RPMI8226 (cell line): ENCODE measurements around the gene KLF5.
A peak's percentile ranks its signal among the peaks of the same experiment; 100 is the strongest.

ENCODE experiments used
- DNase-seq: peaks from one replicate; pipeline ENCODE4 v3.0.0-alpha.2; 2015

KLF5 gene

DNA sequence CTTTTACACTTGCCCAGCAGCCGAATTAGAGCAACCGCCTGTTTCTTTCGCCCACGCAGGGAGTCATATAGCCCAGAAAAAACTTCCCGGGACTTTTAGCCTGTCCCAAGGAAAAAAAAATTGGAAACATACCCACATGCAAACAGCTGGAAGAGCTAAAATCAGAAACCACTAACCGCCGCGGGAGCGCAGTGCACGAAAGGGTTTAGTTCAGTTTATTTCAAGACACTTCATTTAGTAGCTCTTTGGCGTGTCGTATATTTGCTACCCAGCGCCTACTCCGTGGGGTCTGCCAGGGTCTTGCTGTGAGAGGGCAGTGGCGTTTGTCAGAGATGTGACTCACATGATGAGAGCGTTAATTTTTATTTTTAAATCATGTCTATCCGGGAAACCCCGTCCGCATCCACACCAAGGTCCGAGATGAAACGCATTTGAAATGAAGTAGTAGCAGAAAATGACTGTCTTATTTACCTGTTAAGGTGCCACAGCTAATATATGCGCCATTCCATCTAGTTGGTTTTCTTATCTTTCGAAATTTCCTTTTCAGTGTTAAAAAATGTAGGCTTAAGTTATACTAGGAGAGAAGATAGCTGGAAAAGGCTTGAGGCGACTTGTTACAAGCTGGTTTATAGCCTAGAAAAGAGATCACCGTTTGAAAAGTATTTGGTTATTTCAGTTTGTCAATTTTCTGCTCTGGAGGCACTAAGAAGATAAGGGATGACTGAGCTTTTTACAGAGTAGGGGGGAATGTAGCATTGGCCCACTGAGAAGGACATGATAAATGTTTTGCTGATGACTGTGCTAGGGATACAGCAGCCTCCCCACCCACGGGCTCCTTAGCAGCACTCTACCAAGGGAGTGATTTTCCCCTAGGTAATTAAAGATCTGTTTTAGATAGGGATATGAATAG, 1.7 kb downstream of the KLF5 start:
- peak; percentile 3 for DNase-seq

DNA sequence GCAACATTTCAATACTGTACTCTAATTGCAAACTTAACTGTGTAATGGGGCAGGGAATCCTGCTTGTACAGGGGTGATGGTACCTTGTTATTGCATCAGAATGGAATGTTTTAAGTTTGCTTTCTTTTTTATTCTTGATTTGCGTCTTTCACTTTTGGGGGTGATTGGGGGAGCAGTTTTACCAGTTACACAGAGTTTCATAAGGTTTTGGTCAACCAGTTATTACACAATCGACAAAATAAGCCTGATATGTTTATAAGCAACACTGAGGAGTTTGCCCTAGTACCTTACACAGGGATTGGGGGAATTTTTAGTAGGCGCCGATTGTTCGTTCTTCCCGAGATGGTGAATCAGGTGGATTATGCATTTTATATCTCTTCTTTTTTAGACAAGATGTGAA, 2.7 kb downstream of the KLF5 start:
- no peak for DNase-seq

DNA sequence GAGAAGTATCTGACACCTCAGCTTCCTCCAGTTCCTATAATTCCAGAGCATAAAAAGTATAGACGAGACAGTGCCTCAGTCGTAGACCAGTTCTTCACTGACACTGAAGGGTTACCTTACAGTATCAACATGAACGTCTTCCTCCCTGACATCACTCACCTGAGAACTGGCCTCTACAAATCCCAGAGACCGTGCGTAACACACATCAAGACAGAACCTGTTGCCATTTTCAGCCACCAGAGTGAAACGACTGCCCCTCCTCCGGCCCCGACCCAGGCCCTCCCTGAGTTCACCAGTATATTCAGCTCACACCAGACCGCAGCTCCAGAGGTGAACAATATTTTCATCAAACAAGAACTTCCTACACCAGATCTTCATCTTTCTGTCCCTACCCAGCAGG, 3.1 kb downstream of the KLF5 start:
- DNase-seq = no peak

DNA sequence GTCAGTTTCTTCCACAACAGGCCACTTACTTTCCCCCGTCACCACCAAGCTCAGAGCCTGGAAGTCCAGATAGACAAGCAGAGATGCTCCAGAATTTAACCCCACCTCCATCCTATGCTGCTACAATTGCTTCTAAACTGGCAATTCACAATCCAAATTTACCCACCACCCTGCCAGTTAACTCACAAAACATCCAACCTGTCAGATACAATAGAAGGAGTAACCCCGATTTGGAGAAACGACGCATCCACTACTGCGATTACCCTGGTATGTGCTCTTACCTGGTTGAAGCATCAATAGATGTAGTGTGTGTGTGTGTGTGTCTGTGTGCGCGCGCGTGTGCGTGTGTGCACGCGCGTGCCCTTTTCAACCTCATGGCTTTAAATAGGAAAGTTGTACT, 3.7 kb downstream of the KLF5 start:
- DNase-seq = no peak

DNA sequence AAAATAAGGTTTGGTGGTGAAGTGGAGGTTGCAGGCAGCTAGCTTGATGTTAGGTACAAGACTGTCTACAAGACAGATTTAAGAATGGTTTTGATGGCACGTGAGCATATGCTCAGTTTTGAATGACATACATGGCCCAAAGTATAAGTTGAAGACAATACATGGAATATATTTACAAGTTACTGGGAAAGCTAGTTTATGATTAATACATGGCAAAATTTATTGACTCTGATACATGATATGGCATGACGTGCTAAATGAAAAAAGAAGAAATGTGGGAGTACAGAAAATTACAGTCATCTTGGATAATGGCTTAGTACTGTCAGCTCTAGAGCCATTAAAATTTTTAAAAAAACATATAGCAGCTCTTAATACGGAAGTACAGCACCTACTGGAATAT, 4.4 kb downstream of the KLF5 start:
- no peak for DNase-seq

DNA sequence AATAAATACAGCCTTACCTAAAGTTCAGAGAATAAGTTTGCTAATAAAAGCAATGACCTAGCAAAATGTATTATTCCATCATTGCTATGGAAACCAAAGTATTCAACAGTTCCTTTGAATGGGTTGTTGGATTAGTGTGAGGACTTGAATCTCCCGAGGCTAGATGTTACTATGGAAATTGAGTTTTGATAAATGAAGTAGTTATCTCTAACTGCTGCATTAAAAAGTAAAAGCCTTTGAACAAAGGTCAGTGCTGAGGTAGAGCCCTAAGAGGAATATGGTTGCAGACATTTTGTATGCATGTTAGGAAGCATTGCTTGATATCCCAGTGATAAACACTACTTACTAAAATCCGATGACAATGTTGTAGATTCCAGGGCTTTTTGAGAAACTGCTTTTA, 6.2 kb downstream of the KLF5 start:
- DNase-seq = no peak

DNA sequence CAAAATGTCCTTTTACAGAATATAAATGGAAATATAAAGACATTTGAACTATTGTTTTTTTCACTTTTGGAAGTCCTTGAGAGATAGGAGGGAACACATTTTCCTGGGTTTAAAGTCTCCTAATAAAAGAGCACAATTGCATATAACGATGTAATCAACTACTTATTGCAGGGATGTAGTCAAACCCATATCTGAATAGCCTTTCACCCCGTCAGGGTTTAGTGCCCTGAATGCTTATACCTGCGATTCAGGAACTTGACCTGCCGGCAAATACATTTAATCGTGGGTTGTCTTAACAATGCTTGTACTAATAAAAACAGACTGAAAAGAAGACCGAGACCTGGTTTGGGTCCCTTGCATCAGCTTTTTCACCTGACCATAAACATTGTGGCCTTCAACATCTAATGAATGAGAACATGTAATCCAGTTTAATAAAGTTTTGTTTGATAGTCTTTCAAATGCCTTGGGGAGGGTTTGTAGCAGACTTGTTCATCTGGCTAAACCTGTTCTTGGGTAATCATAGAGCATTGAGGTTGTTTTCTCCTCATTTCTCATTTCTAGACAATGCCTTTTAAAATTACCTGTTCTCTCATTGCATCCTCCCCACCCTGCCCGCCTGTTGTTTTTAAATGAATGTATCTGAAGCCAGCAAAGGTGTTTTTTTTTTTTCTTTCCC, 7.0 kb downstream of the KLF5 start:
- DNase-seq = no peak

DNA sequence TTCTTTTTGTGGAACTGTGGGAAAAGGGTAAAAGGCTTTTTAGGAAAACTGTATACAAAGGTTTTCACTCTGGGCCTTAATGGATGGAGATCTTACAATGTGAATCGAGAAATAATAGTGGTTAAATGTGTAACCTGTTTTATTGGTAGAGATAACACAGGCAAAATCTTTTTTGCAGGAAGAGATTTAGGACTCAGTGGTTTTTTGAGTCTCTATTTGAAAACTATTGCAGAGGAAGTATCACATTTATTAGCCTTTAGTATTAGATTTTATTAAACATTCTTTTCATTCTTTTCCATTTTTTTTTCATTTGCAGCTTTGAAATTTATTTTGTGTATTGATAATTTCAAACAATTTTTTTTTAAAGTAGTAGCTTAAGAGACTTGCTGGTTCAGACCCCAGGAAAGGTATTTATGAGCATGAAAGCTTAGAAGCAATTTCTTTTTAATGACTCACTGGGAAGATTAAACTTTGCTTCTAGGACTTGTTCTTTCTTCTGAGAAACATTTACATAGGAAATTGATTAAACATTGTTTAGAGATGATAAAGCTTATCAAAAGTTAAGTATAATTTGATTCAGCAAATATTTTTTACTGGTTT, 10.5 kb downstream of the KLF5 start:
- no peak for DNase-seq

DNA sequence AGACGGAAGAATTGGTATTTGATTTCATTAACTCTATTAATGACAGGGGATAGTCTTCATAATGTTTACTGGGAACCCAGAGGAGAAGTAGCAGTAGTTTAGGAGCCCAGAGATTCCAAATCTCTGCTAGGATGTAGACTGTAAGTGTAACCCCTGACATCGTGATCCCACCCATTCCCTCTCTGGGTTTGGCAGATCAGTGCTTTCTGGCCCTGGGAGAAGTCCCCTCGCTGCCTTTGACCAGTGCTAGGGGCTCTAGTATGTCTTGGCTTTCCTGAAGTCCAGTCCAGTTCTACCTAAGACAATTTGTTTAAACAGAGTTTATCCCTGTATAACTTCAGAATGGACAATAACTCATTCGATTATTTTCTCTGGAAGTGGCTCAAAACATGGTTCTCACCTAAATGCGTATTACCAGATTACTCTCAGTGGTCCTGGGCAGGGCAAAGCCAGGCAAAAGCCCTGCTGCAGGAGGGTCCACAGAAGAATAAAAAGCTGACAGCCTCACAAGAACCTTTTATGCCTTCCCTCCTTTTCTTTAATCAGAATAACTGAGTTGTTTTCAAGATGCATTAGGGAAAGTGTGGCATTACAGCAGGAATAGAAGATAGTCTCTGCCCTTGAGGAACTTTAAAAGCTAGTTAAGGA, 11.8 kb downstream of the KLF5 start:
- DNase-seq = no peak

DNA sequence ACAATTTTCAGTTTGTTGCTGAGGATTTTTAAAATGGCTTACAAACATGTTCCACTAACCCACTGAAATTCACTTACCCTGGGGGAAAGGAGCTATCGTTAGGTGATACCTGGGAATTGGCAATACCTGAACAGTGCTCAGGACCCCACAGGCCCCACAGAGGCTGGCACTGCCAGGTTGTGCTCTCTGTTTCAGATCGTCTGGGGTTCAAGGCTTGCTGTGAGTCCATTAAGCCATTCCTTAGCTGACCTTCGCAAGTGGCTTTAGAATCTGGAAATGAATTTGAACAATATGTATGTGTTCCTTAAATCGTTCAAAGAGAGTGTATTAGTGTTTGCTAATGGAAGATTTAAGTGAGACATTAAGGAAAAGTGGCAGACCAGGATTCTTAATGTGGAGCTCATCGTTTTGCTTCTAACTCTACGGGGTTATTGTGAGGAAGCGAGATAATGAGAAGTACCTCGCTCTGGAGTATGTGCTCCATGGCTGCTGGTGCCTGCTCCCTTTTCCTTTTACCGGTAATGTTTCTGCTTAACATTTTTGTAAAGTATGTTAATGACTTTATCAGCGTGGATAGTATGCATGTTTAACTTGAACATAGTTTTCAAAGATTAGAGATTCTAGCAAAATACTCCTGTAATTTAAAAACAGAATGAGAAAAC, 13.6 kb downstream of the KLF5 start:
- no peak for DNase-seq

DNA sequence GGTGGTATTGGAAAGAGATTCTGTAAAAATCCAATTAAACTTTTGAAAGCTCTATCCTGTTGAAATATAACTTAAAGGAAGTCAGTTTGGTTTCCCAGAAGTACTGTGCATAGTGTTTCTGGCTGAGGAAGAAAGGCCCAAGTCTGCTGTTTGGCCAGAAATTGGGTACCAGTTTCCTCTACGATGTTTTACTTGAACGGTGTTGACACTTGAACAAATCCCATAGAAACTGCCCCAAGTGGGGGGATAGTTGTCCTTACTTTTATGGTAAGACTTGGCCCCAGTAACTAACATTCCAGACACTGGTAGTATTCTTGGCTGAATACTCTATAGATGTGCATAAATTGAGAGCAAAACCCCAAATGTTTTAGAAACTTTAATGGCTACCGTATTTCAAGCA, 14.2 kb downstream of the KLF5 start:
- no peak for DNase-seq

DNA sequence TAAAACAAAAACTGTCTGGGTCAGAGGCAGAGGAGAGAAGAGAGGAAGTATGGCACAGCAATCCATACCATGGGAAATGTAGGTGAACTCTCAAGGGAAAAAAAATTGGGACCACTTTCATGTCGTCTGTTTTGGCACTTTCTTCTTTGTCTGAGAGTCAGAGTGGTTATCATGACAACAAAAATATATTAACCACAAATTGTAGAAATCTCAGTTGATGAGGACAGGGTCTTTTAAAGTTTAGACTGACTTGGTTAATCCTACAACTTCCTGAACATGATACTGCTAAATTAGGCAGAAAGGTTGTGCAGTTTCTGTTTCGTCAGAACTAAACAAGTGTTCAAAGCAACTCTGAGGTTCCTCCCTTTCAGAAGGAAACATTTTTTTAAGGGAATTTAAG, 15.2 kb downstream of the KLF5 start:
- DNase-seq = peak; percentile 12

DNA sequence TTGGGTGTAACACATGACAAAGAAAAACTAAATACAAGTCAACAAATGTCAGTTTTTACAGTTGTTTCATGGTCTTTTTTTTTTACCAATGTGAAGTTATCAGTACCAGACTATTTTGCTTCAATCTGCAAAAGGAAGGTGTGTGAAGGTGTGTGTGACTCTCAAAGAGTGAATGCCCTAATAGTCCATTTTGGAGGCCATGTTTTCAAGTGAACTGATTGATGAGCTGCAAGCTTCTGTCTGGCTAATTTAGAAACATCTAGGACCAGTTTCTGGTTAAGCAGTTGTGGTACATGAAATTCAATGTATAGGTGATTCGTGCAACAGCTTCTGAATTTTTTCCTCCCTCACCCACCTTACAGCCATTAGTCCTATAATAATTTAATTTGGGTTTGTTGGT, 16.1 kb downstream of the KLF5 start:
- DNase-seq = no peak

DNA sequence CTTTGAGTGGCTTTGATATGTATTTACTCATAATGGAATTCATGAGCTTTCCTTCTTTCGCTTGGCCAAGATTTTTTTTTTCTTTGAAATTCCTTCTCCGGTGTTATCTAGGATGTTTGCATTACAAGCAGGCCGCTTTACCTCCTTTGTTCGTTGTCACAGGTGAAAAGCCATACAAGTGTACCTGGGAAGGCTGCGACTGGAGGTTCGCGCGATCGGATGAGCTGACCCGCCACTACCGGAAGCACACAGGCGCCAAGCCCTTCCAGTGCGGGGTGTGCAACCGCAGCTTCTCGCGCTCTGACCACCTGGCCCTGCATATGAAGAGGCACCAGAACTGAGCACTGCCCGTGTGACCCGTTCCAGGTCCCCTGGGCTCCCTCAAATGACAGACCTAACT, 16.7 kb downstream of the KLF5 start:
- no peak for DNase-seq

DNA sequence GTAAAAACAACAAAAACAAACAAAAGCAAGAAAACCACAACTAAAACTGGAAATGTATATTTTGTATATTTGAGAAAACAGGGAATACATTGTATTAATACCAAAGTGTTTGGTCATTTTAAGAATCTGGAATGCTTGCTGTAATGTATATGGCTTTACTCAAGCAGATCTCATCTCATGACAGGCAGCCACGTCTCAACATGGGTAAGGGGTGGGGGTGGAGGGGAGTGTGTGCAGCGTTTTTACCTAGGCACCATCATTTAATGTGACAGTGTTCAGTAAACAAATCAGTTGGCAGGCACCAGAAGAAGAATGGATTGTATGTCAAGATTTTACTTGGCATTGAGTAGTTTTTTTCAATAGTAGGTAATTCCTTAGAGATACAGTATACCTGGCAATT, 17.1 kb downstream of the KLF5 start:
- DNase-seq = no peak

DNA sequence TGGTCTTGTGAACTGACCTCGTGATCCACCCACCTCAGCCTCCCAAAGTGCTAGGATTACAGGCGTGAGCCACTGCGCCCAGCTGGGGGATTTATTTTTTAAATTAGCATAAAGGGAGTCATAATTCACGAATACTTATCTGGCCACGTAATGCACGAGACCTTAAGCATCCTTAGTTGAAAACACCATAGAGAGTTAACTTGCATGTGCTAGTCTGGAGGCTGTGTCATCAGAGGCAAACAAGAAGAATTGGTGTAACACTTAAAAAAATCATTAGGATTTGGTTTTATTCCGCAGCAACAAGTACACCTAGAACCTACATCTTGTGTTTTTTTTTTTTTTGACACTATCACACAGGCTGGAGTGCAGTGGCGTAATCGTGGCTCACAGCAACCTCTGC, 19.1 kb downstream of the KLF5 start:
- no peak for DNase-seq

DNA sequence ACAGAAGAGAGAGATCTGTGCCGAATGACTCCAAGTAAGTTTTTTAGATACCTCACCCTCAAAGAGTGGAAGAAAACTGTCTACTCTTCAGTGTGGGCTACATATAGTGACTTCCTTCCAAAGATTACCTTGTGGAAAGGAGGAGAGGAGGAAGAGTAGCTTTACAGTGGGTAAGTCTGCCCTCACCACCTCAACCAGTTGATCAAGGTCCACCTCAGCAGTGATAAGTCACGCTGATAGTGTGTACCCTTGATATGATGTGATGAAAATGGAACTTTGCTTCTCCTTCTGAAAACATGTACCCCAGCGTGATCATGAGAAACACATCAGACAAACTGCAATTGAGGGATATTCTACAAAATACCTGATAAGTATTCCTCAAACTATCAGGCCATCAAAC, 20.6 kb downstream of the KLF5 start:
- DNase-seq = no peak

DNA sequence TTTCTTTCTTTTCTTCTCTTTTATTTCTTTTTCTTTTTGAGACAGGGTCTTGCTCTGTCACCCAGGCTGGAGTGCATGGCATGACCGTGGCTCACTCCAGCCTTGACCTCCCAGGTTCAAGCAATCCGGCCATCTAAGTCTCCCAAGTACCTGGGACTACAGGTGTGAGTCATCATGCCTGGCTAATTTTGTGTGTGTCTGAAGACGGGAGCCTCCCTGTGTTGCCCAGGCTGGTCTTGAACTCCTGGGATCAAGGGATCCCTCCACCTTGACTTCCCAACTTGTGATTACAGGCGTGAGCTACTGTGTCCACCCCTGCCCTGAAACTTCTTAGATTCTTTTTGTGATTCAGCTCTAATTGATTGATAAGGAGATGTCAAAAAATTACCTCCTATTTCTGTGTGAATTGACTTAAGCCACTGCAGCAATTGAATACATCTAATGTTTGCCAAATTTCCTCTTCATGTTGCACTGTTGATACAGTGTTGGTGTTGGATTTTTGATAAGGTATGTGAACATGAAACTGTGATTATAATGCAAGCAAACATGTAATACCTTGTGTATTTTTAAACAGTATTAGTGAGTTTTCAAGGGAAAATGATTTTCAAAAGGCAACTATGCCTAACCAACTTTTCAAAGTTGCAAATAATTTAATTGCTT, 22.6 kb downstream of the KLF5 start:
- DNase-seq = no peak

DNA sequence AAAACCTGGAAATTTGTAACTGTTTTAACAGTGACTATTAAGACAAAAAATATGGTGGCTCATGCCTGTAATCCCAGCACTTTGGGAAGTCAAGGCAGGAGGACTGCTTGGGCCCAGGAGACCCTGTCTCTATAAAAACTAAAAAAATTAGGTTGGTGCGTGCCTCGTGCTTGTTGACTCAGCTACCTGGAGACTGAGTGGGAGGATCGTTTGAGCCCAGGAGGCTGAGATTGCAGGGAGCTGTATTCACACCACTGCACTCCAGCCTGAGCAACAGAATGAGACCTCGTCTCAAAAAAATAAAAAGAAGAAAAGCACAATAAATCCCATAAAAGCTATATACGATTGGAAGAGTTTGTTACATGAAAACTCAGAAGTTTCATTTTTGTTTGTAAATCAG, 23.7 kb downstream of the KLF5 start:
- DNase-seq = no peak

DNA sequence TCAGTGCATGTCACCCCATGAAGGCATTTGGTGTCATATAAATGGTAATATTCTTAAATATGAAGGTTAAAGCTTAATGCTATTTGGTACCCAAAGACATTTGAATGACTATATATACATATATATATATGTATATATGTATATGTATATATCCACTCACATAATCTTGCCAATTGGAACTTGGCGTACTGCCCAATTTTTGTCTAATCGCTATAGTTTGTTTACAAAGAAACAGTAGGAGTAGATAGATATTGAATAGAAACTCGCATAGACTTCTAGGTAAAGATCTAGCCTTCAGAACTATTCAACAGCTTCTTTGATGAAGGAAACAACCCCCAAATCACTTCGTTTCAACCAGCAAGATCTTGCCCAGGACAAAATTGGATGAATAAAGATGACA, 24.1 kb downstream of the KLF5 start:
- no peak for DNase-seq

DNA sequence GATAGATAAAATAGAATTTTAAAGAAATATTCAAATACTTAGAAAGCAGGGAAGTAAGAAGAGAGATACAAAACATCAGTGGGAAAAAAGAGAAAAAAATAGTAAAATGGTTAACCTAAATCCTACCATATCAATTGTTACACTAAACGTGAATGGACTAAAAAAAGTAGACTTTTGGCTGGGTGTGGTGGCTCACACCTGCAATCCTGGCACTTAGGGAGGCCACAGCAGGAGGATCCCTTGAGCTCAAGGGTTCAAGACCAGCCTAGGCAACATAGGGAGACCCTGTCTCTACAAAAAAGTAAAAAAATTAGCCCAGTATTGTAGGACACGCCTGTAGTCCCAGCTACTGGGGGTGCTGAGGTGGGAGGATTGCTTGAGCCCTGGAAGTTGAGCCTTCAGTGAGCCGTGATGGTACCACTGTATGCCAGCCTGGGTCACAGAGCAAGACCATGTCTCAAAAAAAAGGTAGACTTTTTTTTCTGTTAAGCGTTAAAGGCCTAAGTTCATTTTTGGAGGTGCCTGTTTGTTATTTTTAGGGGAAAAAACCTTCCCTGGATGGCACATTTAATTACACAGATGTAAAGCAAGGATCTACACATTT, 29.6 kb downstream of the KLF5 start:
- no peak for DNase-seq

DNA sequence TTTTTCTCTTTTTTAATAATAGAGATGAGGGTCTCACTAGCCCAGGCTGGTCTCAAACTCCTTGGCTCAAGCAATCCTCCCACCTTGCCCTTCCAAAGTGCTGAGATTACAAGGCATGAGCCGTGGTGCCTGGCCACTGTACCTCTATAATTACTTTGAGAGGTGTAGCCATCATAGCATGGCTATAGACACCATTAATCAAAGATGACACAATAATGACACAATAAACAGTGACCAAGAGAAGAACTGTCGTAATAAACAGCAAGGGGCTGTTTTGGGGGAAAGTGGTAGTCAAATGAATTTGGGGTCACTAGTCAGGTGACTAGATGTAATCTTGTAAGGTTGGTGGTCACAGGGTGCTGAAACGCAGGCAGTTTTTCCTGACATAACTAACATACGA, 30.4 kb downstream of the KLF5 start:
- no peak for DNase-seq
